SK-N-SH (cell line): ENCODE data around the gene EIF3D.

Experiments
- CHD2 ChIP-seq: fragments of 150-350 bp; IDR thresholded peaks from 2 replicates; pipeline ENCODE4 v1.6.1; 2018; ENCODE audit warnings: low read length; ENCODE audit not compliant: partially characterized antibody
- GATA2 ChIP-seq: sonication (generic); formaldehyde crosslinking; IDR thresholded peaks from 2 replicates; pipeline ENCODE4 v1.5.0; 2020; ENCODE audit warnings: mild to moderate bottlenecking, missing genetic modification reagents
- POLR2AphosphoS5 ChIP-seq: IDR thresholded peaks from 2 replicates; pipeline ENCODE4 v1.6.1; 2012; ENCODE audit warnings: low read depth, low read length
- RAD21 ChIP-seq: IDR thresholded peaks from 2 replicates; pipeline ENCODE4 v1.6.1; 2012; ENCODE audit warnings: mild to moderate bottlenecking, low read length
- RFX5 ChIP-seq: IDR thresholded peaks from 2 replicates; pipeline ENCODE4 v1.6.1; 2012; ENCODE audit warnings: mild to moderate bottlenecking, improper control_type of control experiment, low read length
- SMC3 ChIP-seq: IDR thresholded peaks from 2 replicates; pipeline ENCODE4 v1.6.1; 2012; ENCODE audit warnings: low read depth, low read length, improper control_type of control experiment
- TAF1 ChIP-seq: IDR thresholded peaks from 2 replicates; pipeline ENCODE4 v1.6.1; 2012; ENCODE audit warnings: low read depth, mild to moderate bottlenecking, low read length, moderate library complexity, borderline replicate concordance
- YY1 ChIP-seq: IDR thresholded peaks from 2 replicates; pipeline ENCODE4 v1.4.0; 2012; ENCODE audit warnings: low read depth, mild to moderate bottlenecking
- TF ChIP-seq, protein P1 (sequence below): fragments of 200-600 bp; sonication (generic); IDR thresholded peaks from 2 replicates; pipeline ENCODE4 v1.6.1; 2017; ENCODE audit warnings: antibody characterized with exemption, mild to moderate bottlenecking, moderate library complexity
- TF ChIP-seq, protein P2 (sequence below): IDR thresholded peaks from 2 replicates; pipeline ENCODE4 v1.4.0; 2012; ENCODE audit warnings: low read depth, borderline replicate concordance

- TF ChIP-seq, protein P1, sequence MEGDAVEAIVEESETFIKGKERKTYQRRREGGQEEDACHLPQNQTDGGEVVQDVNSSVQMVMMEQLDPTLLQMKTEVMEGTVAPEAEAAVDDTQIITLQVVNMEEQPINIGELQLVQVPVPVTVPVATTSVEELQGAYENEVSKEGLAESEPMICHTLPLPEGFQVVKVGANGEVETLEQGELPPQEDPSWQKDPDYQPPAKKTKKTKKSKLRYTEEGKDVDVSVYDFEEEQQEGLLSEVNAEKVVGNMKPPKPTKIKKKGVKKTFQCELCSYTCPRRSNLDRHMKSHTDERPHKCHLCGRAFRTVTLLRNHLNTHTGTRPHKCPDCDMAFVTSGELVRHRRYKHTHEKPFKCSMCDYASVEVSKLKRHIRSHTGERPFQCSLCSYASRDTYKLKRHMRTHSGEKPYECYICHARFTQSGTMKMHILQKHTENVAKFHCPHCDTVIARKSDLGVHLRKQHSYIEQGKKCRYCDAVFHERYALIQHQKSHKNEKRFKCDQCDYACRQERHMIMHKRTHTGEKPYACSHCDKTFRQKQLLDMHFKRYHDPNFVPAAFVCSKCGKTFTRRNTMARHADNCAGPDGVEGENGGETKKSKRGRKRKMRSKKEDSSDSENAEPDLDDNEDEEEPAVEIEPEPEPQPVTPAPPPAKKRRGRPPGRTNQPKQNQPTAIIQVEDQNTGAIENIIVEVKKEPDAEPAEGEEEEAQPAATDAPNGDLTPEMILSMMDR: no peak
- TF ChIP-seq RAD21: no peak
- TF ChIP-seq TAF1: no peak
- no peak for TF ChIP-seq RFX5
- no peak for TF ChIP-seq CHD2
- TF ChIP-seq, protein P2, sequence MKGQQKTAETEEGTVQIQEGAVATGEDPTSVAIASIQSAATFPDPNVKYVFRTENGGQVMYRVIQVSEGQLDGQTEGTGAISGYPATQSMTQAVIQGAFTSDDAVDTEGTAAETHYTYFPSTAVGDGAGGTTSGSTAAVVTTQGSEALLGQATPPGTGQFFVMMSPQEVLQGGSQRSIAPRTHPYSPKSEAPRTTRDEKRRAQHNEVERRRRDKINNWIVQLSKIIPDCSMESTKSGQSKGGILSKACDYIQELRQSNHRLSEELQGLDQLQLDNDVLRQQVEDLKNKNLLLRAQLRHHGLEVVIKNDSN: no peak; the same call in 1 of the 2 replicates
- no peak for TF ChIP-seq SMC3
- TF ChIP-seq POLR2AphosphoS5: peak; percentile 51; the same call in 1 of the 2 replicates
- no peak for TF ChIP-seq GATA2 (CRISPR knock-in tag)
- TF ChIP-seq YY1: no peak
Observed at GRCh38 chr22:36465232-36466021, 63.5 kb downstream of the EIF3D start.
